ENCODE results near the gene PIP. TPM values are rescaled to one million over a fixed set of nuclear protein-coding genes. Genes with fewer than 3 reads are reported as not detected.

The PIP gene, protein sequence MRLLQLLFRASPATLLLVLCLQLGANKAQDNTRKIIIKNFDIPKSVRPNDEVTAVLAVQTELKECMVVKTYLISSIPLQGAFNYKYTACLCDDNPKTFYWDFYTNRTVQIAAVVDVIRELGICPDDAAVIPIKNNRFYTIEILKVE
- 0.27 to 0.30 TPM in 2 of 5 replicates, not detected in the others for total RNA-seq (2022; extraction: Qiagen RNA extraction; ENCODE audit: low read depth)

GRCh38 chr7:143131781-143132180 lies at the start of gene PIP:
PIP (plus strand) TSS chr7:143132077; CDS start chr7:143132117, 40 bp downstream.

GRCh38 chr7:143183024-143183423 lies 51.1 kb downstream of the PIP start, which contains the start of gene TAS2R39:
TAS2R39 (plus strand) TSS chr7:143183419; CDS start chr7:143183419, 0 bp downstream.

Other genes with a start within 250 kb of the PIP start
- not detected in 5 replicates for gene TRPV6, start 246.3 kb upstream of the PIP start, total RNA-seq (2022; extraction: Qiagen RNA extraction; ENCODE audit: low read depth)
- gene TRPV5, start 198.3 kb upstream of the PIP start, total RNA-seq (2022; extraction: Qiagen RNA extraction; ENCODE audit: low read depth) = not detected in 5 replicates
- not detected in 5 replicates for gene LLCFC1, start 192.6 kb upstream of the PIP start, total RNA-seq (2022; extraction: Qiagen RNA extraction; ENCODE audit: low read depth)
- gene KEL, start 169.7 kb upstream of the PIP start, total RNA-seq (2022; extraction: Qiagen RNA extraction; ENCODE audit: low read depth) = not detected in 5 replicates
- not detected in 5 replicates for gene OR9A2, start 104.9 kb upstream of the PIP start, total RNA-seq (2022; extraction: Qiagen RNA extraction; ENCODE audit: low read depth)
- not detected in 5 replicates for gene OR6V1, start 79.7 kb upstream of the PIP start, total RNA-seq (2022; extraction: Qiagen RNA extraction; ENCODE audit: low read depth)
- gene TAS2R39, start 51.3 kb downstream of the PIP start, total RNA-seq (2022; extraction: Qiagen RNA extraction; ENCODE audit: low read depth) = not detected in 5 replicates
- gene TAS2R40, start 90.0 kb downstream of the PIP start, total RNA-seq (2022; extraction: Qiagen RNA extraction; ENCODE audit: low read depth) = not detected in 5 replicates
- 109 to 119 TPM (median 117 TPM) in 5 replicates for gene GSTK1, start 131.4 kb downstream of the PIP start, total RNA-seq (2022; extraction: Qiagen RNA extraction; ENCODE audit: low read depth)
- gene TMEM139, start 152.9 kb downstream of the PIP start, total RNA-seq (2022; extraction: Qiagen RNA extraction; ENCODE audit: low read depth) = 0.69 to 1.9 TPM (median 1.2 TPM) in 5 replicates
- 18.3 to 23.0 TPM (median 19.6 TPM) in 5 replicates for gene CASP2, start 156.3 kb downstream of the PIP start, total RNA-seq (2022; extraction: Qiagen RNA extraction; ENCODE audit: low read depth)
- gene CLCN1, start 184.0 kb downstream of the PIP start, total RNA-seq (2022; extraction: Qiagen RNA extraction; ENCODE audit: low read depth) = 0.03 to 0.08 TPM (median 0.03 TPM) in 3 of 5 replicates, not detected in the others
- gene FAM131B, start 230.6 kb downstream of the PIP start, total RNA-seq (2022; extraction: Qiagen RNA extraction; ENCODE audit: low read depth) = 0.27 to 0.65 TPM (median 0.40 TPM) in 5 replicates
- gene ZYX, start 249.3 kb downstream of the PIP start, total RNA-seq (2022; extraction: Qiagen RNA extraction; ENCODE audit: low read depth) = 151 to 199 TPM (median 194 TPM) in 5 replicates